H9 (cell line): Measurements from ENCODE around the gene TNFAIP8L3. TPM values are rescaled to one million over a fixed set of nuclear protein-coding genes. Genes with fewer than 3 reads are reported as not detected.

Experiments
- DNase-seq: peaks from one replicate; pipeline ENCODE4 v3.0.0-alpha.2; 2017
- H2AFZ ChIP-seq: one replicate; pipeline ENCODE4 v1.6.1; 2013; ENCODE audit warnings: mild to moderate bottlenecking, low read length, control low read depth, moderate library complexity
- H2AK5ac ChIP-seq: 2 replicates; pipeline ENCODE4 v1.6.1; 2013; ENCODE audit warnings: low read length, control low read depth, mixed read lengths; ENCODE audit not compliant: insufficient read length
- H2BK120ac ChIP-seq: one replicate; pipeline ENCODE4 v1.6.1; 2013; ENCODE audit warnings: low read depth, mild to moderate bottlenecking, low read length, control low read depth, inconsistent platforms; ENCODE audit not compliant: poor library complexity, severe bottlenecking
- H2BK12ac ChIP-seq: 2 replicates; pipeline ENCODE4 v1.6.1; 2013; ENCODE audit warnings: low read length, control low read depth, mixed read lengths, low read depth; ENCODE audit not compliant: insufficient read length
- H2BK15ac ChIP-seq: 2 replicates; pipeline ENCODE4 v1.6.1; 2013; ENCODE audit warnings: low read depth, low read length, control low read depth
- H2BK20ac ChIP-seq: one replicate; pipeline ENCODE4 v1.6.1; 2013; ENCODE audit warnings: low read depth, mild to moderate bottlenecking, low read length, control low read depth, inconsistent platforms; ENCODE audit not compliant: poor library complexity, severe bottlenecking
- H2BK5ac ChIP-seq: 2 replicates; pipeline ENCODE4 v1.6.1; 2013; ENCODE audit warnings: low read length, control low read depth, mixed read lengths; ENCODE audit not compliant: insufficient read length
- H3K14ac ChIP-seq: 2 replicates; pipeline ENCODE4 v1.6.1; 2013; ENCODE audit warnings: low read length, control low read depth; ENCODE audit not compliant: insufficient read depth
- H3K18ac ChIP-seq: 2 replicates; pipeline ENCODE4 v1.6.1; 2013; ENCODE audit warnings: low read depth, mild to moderate bottlenecking, mixed read lengths, low read length, control low read depth; ENCODE audit not compliant: insufficient read length
- H3K23ac ChIP-seq: 2 replicates; pipeline ENCODE4 v1.6.1; 2013; ENCODE audit warnings: low read length, control low read depth, mixed read lengths, low read depth; ENCODE audit not compliant: insufficient read length
- H3K23me2 ChIP-seq: 2 replicates; pipeline ENCODE4 v1.6.1; 2013; ENCODE audit warnings: low read depth, mild to moderate bottlenecking, mixed read lengths, low read length, control low read depth; ENCODE audit not compliant: insufficient read length, poor library complexity, severe bottlenecking
- H3K27ac ChIP-seq: 2 replicates; pipeline ENCODE4 v1.5.1; 2013; ENCODE audit warnings: low read length, control low read depth, mixed read lengths, low read depth; ENCODE audit not compliant: insufficient read length
- H3K27me3 ChIP-seq: 2 replicates; pipeline ENCODE4 v1.6.1; 2013; ENCODE audit warnings: low read length, control low read depth, inconsistent platforms; ENCODE audit not compliant: insufficient read depth
- H3K4ac ChIP-seq: 2 replicates; pipeline ENCODE4 v1.6.1; 2013; ENCODE audit warnings: low read depth, mild to moderate bottlenecking, control low read depth, inconsistent platforms, low read length, moderate library complexity
- H3K4me1 ChIP-seq: 2 replicates; pipeline ENCODE4 v1.6.1; 2013; ENCODE audit warnings: low read length, control low read depth, inconsistent platforms; ENCODE audit not compliant: insufficient read depth
- H3K4me2 ChIP-seq: 2 replicates; pipeline ENCODE4 v1.6.1; 2013; ENCODE audit warnings: low read length, control low read depth, mixed read lengths; ENCODE audit not compliant: insufficient read length, insufficient read depth
- H3K56ac ChIP-seq: 2 replicates; pipeline ENCODE4 v1.6.1; 2013; ENCODE audit warnings: low read depth, mild to moderate bottlenecking, mixed read lengths, low read length, control low read depth; ENCODE audit not compliant: insufficient read length
- H3K79me1 ChIP-seq: 2 replicates; pipeline ENCODE4 v1.6.1; 2013; ENCODE audit warnings: low read depth, mild to moderate bottlenecking, moderate library complexity, low read length, control low read depth, inconsistent platforms; ENCODE audit not compliant: insufficient read depth, poor library complexity, severe bottlenecking
- H3K79me2 ChIP-seq: 2 replicates; pipeline ENCODE4 v1.6.1; 2013; ENCODE audit warnings: low read length, control low read depth, inconsistent platforms; ENCODE audit not compliant: insufficient read depth
- H3K9ac ChIP-seq: 2 replicates; pipeline ENCODE4 v1.6.1; 2013; ENCODE audit warnings: low read length, control low read depth, mixed read lengths; ENCODE audit not compliant: insufficient read length; ENCODE audit errors: extremely low read depth
- H3K9me3 ChIP-seq: one replicate; pipeline ENCODE4 v1.6.1; 2013; ENCODE audit warnings: low read depth, low read length, inconsistent platforms; ENCODE audit not compliant: control insufficient read depth
- H3T11ph ChIP-seq: one replicate; pipeline ENCODE4 v1.6.1; 2013; ENCODE audit warnings: mild to moderate bottlenecking, low read length, control low read depth, inconsistent platforms
- H4K20me1 ChIP-seq: one replicate; pipeline ENCODE4 v1.6.1; 2013; ENCODE audit not compliant: control insufficient read depth, insufficient read length, insufficient read depth
- H4K5ac ChIP-seq: 2 replicates; pipeline ENCODE4 v1.6.1; 2013; ENCODE audit warnings: low read depth, mild to moderate bottlenecking, mixed read lengths, low read length, control low read depth; ENCODE audit not compliant: insufficient read length
- H4K8ac ChIP-seq: replicated peaks from 2 replicates; pipeline ENCODE4 v1.6.1; 2013; ENCODE audit warnings: low read length, control low read depth, mixed read lengths, low read depth; ENCODE audit not compliant: insufficient read length
- H4K91ac ChIP-seq: 2 replicates; pipeline ENCODE4 v1.6.1; 2013; ENCODE audit warnings: low read depth, mild to moderate bottlenecking, moderate library complexity, mixed read lengths, low read length, control low read depth; ENCODE audit not compliant: insufficient read length
- H3K27ac Mint-ChIP-seq, 3 experiments: 2 replicates in 2 of 3; 3 replicates in 1 of 3; pipeline ENCODE4 v1.8.0; 2020 to 2021; ENCODE audit warnings: mixed read lengths in 3 of 3, mild to moderate bottlenecking in 1 of 3, moderate library complexity in 1 of 3
- H3K27me3 Mint-ChIP-seq: 2 replicates; pipeline ENCODE4 v1.8.0; 2021; ENCODE audit warnings: low read depth, mild to moderate bottlenecking, moderate library complexity, mixed read lengths
- H3K36me3 Mint-ChIP-seq, 3 experiments: 2 replicates in 2 of 3; 3 replicates in 1 of 3; pipeline ENCODE4 v1.8.0; 2020 to 2021; ENCODE audit warnings: low read depth in 3 of 3, mixed read lengths in 3 of 3; ENCODE audit not compliant: insufficient read depth in 1 of 3
- H3K4me1 Mint-ChIP-seq, 2 experiments: 2 replicates each; pipeline ENCODE4 v1.8.0; 2020; ENCODE audit warnings: mixed read lengths in 2 of 2
- H3K4me3 Mint-ChIP-seq, 2 experiments: 2 replicates in 1 of 2; 3 replicates in 1 of 2; pipeline ENCODE4 v1.8.0; 2020 to 2021; ENCODE audit warnings: mild to moderate bottlenecking in 2 of 2, mixed read lengths in 2 of 2, moderate library complexity in 1 of 2
- H3K9me3 Mint-ChIP-seq, 2 experiments: 2 replicates in 1 of 2; 3 replicates in 1 of 2; pipeline ENCODE4 v1.8.0; 2020; ENCODE audit warnings: mild to moderate bottlenecking in 2 of 2, mixed read lengths in 2 of 2, moderate library complexity in 1 of 2
- WGBS: extraction: QIAGEN DNeasy Blood & Tissue Kit; methylation state at CpG from one replicate; pipeline ENCODE4 v1.1.7; 2013; ENCODE audit warnings: missing lambda C conversion rate, low lambda C conversion rate, mixed read lengths; ENCODE audit not compliant: insufficient read length; ENCODE audit errors: extremely low coverage; 5-methylcytosine and 5-hydroxymethylcytosine counted together
- total RNA-seq: library from RNA; stranded (reverse); gene quantifications from 2 replicates; pipeline ENCODE4 v1.2.1, GENCODE V29; 2021
- TF ChIP-seq, protein P1 (sequence below): fragments of 200-600 bp; sonication (generic); conservative IDR thresholded peaks from 3 replicates; pipeline ENCODE4 v1.8.0; 2021; ENCODE audit warnings: antibody characterized with exemption, mild to moderate bottlenecking

The TNFAIP8L3 gene
- total RNA-seq, 1 experiment from 2014 or later: 0.22 TPM

DNA sequence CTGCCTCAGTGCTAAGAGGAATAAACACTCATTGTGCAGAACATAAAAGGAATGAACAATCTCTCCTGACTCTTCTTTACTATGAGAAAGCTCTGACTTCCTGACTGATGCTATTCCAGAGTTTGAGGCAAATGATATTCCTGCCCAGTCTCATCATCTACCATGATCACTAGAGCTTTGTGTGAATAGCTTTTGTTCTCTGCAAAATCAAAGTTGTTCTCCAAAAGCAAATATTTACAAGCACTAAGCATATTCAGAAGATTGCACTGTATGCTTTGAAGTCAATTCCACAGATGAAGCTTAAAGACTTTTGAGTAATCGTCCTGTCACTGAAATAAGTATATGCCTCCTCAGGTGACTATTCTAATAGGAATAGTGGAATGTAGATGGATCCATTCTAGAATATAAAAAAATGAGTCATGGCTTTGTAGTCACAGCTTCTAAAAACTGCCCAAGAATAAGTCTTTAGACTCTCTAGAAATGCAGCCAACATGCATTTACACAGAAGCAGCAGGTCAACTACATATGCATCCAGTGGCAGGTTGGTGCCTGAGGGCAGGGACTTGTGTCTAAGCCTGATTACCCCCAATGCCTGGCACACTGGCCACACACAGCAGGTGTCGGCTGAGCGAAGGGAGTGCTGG is 34.6 kb downstream of the TNFAIP8L3 start:
- Histone ChIP-seq H3K18ac (no peak overlapping the region), H2BK20ac (no peak overlapping the region), H4K5ac (no peak overlapping the region), H3K4me1 (peaks cover 4% of the 10 kb centered on the region; the same call in 1 of the 2 replicates), H3K27me3 (no peaks in the 10 kb centered on the region), H3K56ac (no peak overlapping the region), H3K23ac (no peak overlapping the region), H2BK5ac (no peak overlapping the region), H2AFZ (no peak overlapping the region), H3T11ph (no peak overlapping the region), H3K79me2 (no peaks in the 10 kb centered on the region), H3K9ac (no peak overlapping the region), H3K23me2 (no peaks in the 10 kb centered on the region), H3K4me2 (no peak overlapping the region), H3K79me1 (no peaks in the 10 kb centered on the region), H2BK120ac (no peak overlapping the region), H2BK12ac (no peak overlapping the region), H4K20me1 (no peaks in the 10 kb centered on the region), H2AK5ac (no peak overlapping the region), H3K27ac (no peak overlapping the region), H4K8ac (no peak overlapping the region), H3K4ac (no peak overlapping the region), H3K9me3 (no peaks in the 10 kb centered on the region), H4K91ac (no peak overlapping the region), H2BK15ac (no peak overlapping the region), H3K14ac (no peak overlapping the region)
- Mint-ChIP-seq H3K36me3 (peaks cover 0 to 2% (median 0%) of the 10 kb centered on the region in 3 experiments; a peak in 1 of 7 replicates), H3K27me3 (no peaks in the 10 kb centered on the region), H3K9me3 (no peaks in the 10 kb centered on the region; a peak in 1 of 5 replicates), H3K4me1 (peaks cover 2 to 7% of the 10 kb centered on the region in 2 experiments), H3K27ac (peak overlapping the region in 1 of 3 experiments; percentile 71; a peak in 2 of 7 replicates), H3K4me3 (no peak overlapping the region)
- DNase-seq: no peak
- TF ChIP-seq, protein P1, sequence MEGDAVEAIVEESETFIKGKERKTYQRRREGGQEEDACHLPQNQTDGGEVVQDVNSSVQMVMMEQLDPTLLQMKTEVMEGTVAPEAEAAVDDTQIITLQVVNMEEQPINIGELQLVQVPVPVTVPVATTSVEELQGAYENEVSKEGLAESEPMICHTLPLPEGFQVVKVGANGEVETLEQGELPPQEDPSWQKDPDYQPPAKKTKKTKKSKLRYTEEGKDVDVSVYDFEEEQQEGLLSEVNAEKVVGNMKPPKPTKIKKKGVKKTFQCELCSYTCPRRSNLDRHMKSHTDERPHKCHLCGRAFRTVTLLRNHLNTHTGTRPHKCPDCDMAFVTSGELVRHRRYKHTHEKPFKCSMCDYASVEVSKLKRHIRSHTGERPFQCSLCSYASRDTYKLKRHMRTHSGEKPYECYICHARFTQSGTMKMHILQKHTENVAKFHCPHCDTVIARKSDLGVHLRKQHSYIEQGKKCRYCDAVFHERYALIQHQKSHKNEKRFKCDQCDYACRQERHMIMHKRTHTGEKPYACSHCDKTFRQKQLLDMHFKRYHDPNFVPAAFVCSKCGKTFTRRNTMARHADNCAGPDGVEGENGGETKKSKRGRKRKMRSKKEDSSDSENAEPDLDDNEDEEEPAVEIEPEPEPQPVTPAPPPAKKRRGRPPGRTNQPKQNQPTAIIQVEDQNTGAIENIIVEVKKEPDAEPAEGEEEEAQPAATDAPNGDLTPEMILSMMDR: no peak
- no CpG with 5 or more reads among the region's 3 CpGs for WGBS
